Measurements from ENCODE around the gene UNC13A. TPM values are rescaled to one million over a fixed set of nuclear protein-coding genes. Genes with fewer than 3 reads are reported as not detected.

UNC13A gene
- total RNA-seq, 1 donor from 2014 or later, result 2.1 TPM

DNA sequence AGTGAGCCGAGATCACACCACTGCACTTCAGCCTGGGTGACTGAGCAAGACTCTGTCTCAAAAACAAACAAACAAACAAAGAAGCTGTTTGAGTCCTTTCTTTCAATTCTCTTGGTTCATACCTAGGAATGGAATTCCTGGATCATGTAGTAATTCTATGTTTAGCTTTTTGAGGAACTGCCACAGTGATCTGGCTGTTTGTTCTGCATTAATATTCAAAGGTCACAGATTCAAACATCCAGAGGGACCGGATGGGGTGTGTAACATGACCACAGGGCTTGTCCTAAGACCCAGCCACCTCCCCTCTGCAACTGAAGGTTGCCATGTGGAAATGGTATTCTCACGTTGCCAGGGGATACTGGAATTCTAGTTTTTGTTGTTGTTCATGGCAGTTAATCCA lies 122.5 kb downstream of the UNC13A start:
- Mint-ChIP-seq H3K9me3 (ENCODE audit: low read depth) (no peaks in the 10 kb centered on the region), H3K27me3 (ENCODE audit: low read depth) (no peaks in the 10 kb centered on the region), H3K4me3 (ENCODE audit: unreplicated experiment) (no peak overlapping the region), H3K36me3 (ENCODE audit: low read depth) (peaks cover 23% of the 10 kb centered on the region), H3K27ac (ENCODE audit: unreplicated experiment) (no peak overlapping the region), H3K4me1 (ENCODE audit: low read depth) (no peaks in the 10 kb centered on the region)
- no peak for DNase-seq (ENCODE audit: low spot score)
- TF ChIP-seq, protein P1, sequence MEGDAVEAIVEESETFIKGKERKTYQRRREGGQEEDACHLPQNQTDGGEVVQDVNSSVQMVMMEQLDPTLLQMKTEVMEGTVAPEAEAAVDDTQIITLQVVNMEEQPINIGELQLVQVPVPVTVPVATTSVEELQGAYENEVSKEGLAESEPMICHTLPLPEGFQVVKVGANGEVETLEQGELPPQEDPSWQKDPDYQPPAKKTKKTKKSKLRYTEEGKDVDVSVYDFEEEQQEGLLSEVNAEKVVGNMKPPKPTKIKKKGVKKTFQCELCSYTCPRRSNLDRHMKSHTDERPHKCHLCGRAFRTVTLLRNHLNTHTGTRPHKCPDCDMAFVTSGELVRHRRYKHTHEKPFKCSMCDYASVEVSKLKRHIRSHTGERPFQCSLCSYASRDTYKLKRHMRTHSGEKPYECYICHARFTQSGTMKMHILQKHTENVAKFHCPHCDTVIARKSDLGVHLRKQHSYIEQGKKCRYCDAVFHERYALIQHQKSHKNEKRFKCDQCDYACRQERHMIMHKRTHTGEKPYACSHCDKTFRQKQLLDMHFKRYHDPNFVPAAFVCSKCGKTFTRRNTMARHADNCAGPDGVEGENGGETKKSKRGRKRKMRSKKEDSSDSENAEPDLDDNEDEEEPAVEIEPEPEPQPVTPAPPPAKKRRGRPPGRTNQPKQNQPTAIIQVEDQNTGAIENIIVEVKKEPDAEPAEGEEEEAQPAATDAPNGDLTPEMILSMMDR (IDR thresholded peaks at IDR 0.05), result no peak

DNA sequence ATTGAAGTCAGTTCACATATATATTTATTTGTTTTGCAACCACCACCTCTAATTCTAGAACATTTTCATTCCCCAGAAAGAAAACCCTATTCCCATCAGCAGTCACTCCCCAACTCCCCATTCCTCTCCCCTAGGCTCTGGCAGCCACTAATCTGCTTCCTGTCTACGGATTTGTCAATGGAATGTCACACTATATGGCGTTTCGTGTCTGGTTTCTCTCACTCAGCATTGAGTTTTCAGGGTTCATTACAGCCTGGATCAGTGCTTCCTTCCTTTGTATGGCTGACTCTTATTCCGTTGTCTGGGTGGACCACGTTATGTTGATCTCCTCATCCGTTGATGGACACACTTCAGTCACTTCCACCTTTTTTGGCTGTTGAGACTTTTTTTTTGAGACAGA lies 123.4 kb downstream of the UNC13A start:
- H3K4me1 Mint-ChIP-seq (ENCODE audit: low read depth), result peaks cover 2% of the 10 kb centered on the region
- peaks cover 29% of the 10 kb centered on the region for H3K36me3 Mint-ChIP-seq (ENCODE audit: low read depth)
- H3K27me3 Mint-ChIP-seq (ENCODE audit: low read depth), result no peaks in the 10 kb centered on the region
- H3K4me3 Mint-ChIP-seq (ENCODE audit: unreplicated experiment), result no peak overlapping the region
- H3K9me3 Mint-ChIP-seq (ENCODE audit: low read depth), result no peaks in the 10 kb centered on the region
- no peak for DNase-seq (ENCODE audit: low spot score)
- TF ChIP-seq, protein P1 (IDR thresholded peaks at IDR 0.05), result no peak
- peak overlapping the region; percentile 32 for H3K27ac Mint-ChIP-seq (ENCODE audit: unreplicated experiment)

DNA sequence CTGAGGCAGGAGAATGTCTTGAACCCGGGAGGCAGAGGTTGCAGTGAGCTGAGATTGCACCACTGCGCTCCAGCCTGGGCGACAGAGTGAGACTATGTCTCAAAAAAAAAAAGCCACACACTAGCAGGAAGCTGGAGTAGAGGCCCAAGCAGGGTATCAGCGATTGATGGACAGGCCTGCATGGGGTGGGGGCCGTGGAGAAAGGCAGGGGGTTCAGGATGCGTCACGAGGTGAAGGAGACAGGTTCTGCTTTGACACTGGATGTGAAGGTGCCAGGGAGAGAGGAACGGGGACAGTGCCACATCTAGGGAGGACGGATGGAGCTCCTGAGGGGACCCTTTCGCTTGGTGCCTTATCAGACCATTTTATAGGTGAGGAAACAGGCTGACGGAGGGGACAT lies 125.6 kb downstream of the UNC13A start:
- H3K9me3 Mint-ChIP-seq (ENCODE audit: low read depth), result no peaks in the 10 kb centered on the region
- no peaks in the 10 kb centered on the region for H3K27me3 Mint-ChIP-seq (ENCODE audit: low read depth)
- no peak overlapping the region for H3K4me3 Mint-ChIP-seq (ENCODE audit: unreplicated experiment)
- peaks cover 21% of the 10 kb centered on the region for H3K36me3 Mint-ChIP-seq (ENCODE audit: low read depth)
- H3K4me1 Mint-ChIP-seq (ENCODE audit: low read depth), result peaks cover 7% of the 10 kb centered on the region
- no peak overlapping the region for H3K27ac Mint-ChIP-seq (ENCODE audit: unreplicated experiment)
- no peak for DNase-seq (ENCODE audit: low spot score)
- TF ChIP-seq, protein P1 (IDR thresholded peaks at IDR 0.05), result no peak

DNA sequence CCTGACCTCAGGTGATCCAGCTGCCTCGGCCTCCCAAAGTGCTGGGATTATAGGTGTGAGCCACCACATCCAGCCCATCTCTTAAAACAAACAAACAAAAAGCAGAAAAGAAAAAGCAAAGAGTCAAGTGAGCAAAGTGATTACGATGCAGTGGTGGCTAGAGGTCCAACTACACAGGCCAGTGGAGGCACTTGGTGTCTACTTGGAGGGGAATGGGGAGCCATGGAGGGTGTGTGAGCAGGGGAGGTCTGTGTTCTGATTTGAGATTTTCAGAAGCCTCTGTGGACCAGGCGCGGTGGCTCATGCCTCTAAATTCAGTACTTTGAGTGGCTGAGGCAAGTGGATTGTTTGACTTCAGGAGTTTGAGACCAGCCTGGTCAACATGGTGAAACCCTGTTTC lies 126.1 kb downstream of the UNC13A start:
- Mint-ChIP-seq H3K4me1 (ENCODE audit: low read depth) (peaks cover 7% of the 10 kb centered on the region), H3K27me3 (ENCODE audit: low read depth) (no peaks in the 10 kb centered on the region), H3K27ac (ENCODE audit: unreplicated experiment) (no peak overlapping the region), H3K4me3 (ENCODE audit: unreplicated experiment) (no peak overlapping the region), H3K9me3 (ENCODE audit: low read depth) (no peaks in the 10 kb centered on the region), H3K36me3 (ENCODE audit: low read depth) (peaks cover 21% of the 10 kb centered on the region)
- TF ChIP-seq, protein P1 (IDR thresholded peaks at IDR 0.05), result no peak
- no peak for DNase-seq (ENCODE audit: low spot score)

DNA sequence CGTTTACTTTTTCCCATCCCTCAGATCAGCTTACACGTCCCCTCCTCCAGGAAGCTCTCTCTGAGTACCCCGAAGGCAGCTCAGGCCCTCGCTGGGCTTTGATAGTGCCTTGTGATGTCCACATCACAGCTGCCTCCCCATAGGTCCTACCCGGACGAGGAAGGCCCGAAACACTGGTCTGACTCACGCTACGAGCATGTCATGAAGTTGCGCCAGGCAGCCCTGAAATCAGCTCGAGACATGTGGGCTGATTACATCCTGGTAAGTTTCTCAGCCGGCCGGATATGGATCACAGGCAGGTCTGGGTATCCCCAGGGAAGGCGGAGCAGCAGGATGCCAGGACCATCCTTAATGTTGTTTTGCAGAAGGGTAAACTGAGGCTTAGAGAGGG lies 128.0 kb downstream of the UNC13A start:
- Mint-ChIP-seq H3K27me3 (ENCODE audit: low read depth) (no peaks in the 10 kb centered on the region), H3K4me3 (ENCODE audit: unreplicated experiment) (no peak overlapping the region), H3K27ac (ENCODE audit: unreplicated experiment) (peak overlapping the region; percentile 78), H3K9me3 (ENCODE audit: low read depth) (no peaks in the 10 kb centered on the region), H3K36me3 (ENCODE audit: low read depth) (peaks cover 21% of the 10 kb centered on the region), H3K4me1 (ENCODE audit: low read depth) (peaks cover 17% of the 10 kb centered on the region)
- TF ChIP-seq, protein P1 (IDR thresholded peaks at IDR 0.05), result no peak
- DNase-seq (ENCODE audit: low spot score), result no peak
